NCI-H345 treated with DMSO at 0.1 percent for 48 hours (cell line): ENCODE measurements around the gene B3GALT5.
"Not testable (repeated sequence)": the region's sequence is repeated elsewhere in the genome, so short reads cannot be mapped to it uniquely, and the experiment has no call there.

Experiments
- DNase-seq: peaks from one replicate; lab custom pipeline; 2025; ENCODE audit not compliant: unreplicated experiment; lab: John Stamatoyannopoulos, UW

The B3GALT5 gene

GRCh38 chr21:39612233-39613040 lies at the start of gene B3GALT5:
B3GALT5 (plus strand) TSS chr21:39612940; CDS start chr21:39660560, 47,620 bp downstream.
- DNase-seq, result peak; percentile 73

GRCh38 chr21:39564200-39564599 lies 48.5 kb upstream of the B3GALT5 start:
- no peak for DNase-seq

GRCh38 chr21:39567180-39567972 lies 45.4 kb upstream of the B3GALT5 start:
- DNase-seq, result no peak

- no peak for DNase-seq
Measured at GRCh38 chr21:39568361-39568760, 44.4 kb upstream of the B3GALT5 start.

- DNase-seq, result no peak
Measured at GRCh38 chr21:39575775-39576174, 37.0 kb upstream of the B3GALT5 start.

- no peak for DNase-seq
Measured at GRCh38 chr21:39576518-39577128, 36.1 kb upstream of the B3GALT5 start.

- DNase-seq, result no peak
Measured at GRCh38 chr21:39579734-39580332, 32.9 kb upstream of the B3GALT5 start.

GRCh38 chr21:39580744-39581143 lies 32.0 kb upstream of the B3GALT5 start:
- DNase-seq, result no peak

GRCh38 chr21:39581414-39581813 lies 31.3 kb upstream of the B3GALT5 start:
- DNase-seq, result no peak

GRCh38 chr21:39582749-39583148 lies 30.0 kb upstream of the B3GALT5 start:
- DNase-seq, result no peak

GRCh38 chr21:39583586-39583985 lies 29.2 kb upstream of the B3GALT5 start:
- not testable (repeated sequence) for DNase-seq

GRCh38 chr21:39587376-39587775 lies 25.4 kb upstream of the B3GALT5 start:
- no peak for DNase-seq

- no peak for DNase-seq
Measured at GRCh38 chr21:39588884-39589283, 23.9 kb upstream of the B3GALT5 start.

GRCh38 chr21:39593522-39593921 lies 19.2 kb upstream of the B3GALT5 start:
- DNase-seq, result no peak

GRCh38 chr21:39595465-39595864 lies 17.3 kb upstream of the B3GALT5 start:
- DNase-seq, result no peak

GRCh38 chr21:39597595-39597994 lies 15.1 kb upstream of the B3GALT5 start:
- DNase-seq, result no peak

GRCh38 chr21:39599191-39599970 lies 13.4 kb upstream of the B3GALT5 start:
- DNase-seq, result no peak

GRCh38 chr21:39601187-39601928 lies 11.4 kb upstream of the B3GALT5 start:
- DNase-seq, result no peak

GRCh38 chr21:39602076-39602689 lies 10.6 kb upstream of the B3GALT5 start:
- no peak for DNase-seq
